HL-60 (cell line): ENCODE results near the gene PHF14.

Source experiments
- DNase-seq, 2 experiments: peaks; one replicate each; pipeline ENCODE4 v3.0.0-alpha.2; 2010 to 2020; ENCODE audit warnings: low read depth in 1 of 2, low spot score in 1 of 2
- H3K27ac ChIP-seq: fragments of 250-450 bp; sonication (Bioruptor Pico); replicated peaks from 2 replicates; pipeline ENCODE4 v1.5.1; 2020; ENCODE audit warnings: mild to moderate bottlenecking, moderate library complexity
- H3K27me3 ChIP-seq: fragments of 250-450 bp; sonication (Bioruptor Pico); 2 replicates; pipeline ENCODE4 v1.5.1; 2021; ENCODE audit warnings: mild to moderate bottlenecking, moderate library complexity; ENCODE audit not compliant: insufficient read depth, poor library complexity, severe bottlenecking
- H3K4me3 ChIP-seq: replicated peaks from 2 replicates; pipeline ENCODE4 v1.5.1; 2011; ENCODE audit warnings: mild to moderate bottlenecking, control low read depth, low read length; ENCODE audit not compliant: insufficient read depth
- CTCF ChIP-seq: IDR thresholded peaks from one replicate; pipeline ENCODE4 v1.5.1; 2011; ENCODE audit warnings: low read length, control low read depth, inconsistent platforms; ENCODE audit not compliant: insufficient read depth
- GABPA ChIP-seq: IDR thresholded peaks from 2 replicates; pipeline ENCODE4 v1.6.1; 2012; ENCODE audit warnings: low read depth
- POLR2AphosphoS5 ChIP-seq: IDR thresholded peaks from 2 replicates; pipeline ENCODE4 v1.6.1; 2012; ENCODE audit warnings: low read depth
- SPI1 ChIP-seq: IDR thresholded peaks from 2 replicates; pipeline ENCODE4 v1.6.1; 2012; ENCODE audit warnings: low read depth, mild to moderate bottlenecking, borderline replicate concordance
- TF ChIP-seq, protein P1 (sequence below): IDR thresholded peaks from 2 replicates; pipeline ENCODE4 v1.6.1; 2012; ENCODE audit warnings: low read depth; ENCODE audit not compliant: insufficient replicate concordance

Gene PHF14

DNA sequence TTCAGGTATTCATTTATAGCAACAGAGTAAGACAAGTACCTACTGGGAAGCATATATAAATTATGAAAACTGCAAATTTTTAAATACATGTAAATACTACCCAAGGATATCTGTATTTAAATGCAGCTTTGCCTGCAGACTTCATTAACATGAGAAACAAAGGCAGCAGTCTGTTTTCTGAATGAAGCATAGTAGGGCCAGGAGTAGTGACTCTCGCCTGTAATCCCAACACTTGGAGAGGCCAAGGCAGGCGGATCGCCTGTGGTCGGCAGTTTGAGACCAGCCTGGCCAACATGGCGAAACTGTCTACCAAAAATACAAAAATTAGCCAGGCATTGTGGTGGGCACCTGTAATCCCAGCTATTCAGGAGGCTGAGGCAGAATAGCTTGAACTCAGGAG is 42.5 kb upstream of the PHF14 start:
- DNase-seq = no peak
- H3K27ac ChIP-seq = no peak overlapping the region
- H3K27me3 ChIP-seq = no peaks in the 10 kb centered on the region
- TF ChIP-seq POLR2AphosphoS5 = no peak
- TF ChIP-seq SPI1 = no peak
- no peak for TF ChIP-seq CTCF
- no peak for TF ChIP-seq GABPA
- TF ChIP-seq, protein P1, sequence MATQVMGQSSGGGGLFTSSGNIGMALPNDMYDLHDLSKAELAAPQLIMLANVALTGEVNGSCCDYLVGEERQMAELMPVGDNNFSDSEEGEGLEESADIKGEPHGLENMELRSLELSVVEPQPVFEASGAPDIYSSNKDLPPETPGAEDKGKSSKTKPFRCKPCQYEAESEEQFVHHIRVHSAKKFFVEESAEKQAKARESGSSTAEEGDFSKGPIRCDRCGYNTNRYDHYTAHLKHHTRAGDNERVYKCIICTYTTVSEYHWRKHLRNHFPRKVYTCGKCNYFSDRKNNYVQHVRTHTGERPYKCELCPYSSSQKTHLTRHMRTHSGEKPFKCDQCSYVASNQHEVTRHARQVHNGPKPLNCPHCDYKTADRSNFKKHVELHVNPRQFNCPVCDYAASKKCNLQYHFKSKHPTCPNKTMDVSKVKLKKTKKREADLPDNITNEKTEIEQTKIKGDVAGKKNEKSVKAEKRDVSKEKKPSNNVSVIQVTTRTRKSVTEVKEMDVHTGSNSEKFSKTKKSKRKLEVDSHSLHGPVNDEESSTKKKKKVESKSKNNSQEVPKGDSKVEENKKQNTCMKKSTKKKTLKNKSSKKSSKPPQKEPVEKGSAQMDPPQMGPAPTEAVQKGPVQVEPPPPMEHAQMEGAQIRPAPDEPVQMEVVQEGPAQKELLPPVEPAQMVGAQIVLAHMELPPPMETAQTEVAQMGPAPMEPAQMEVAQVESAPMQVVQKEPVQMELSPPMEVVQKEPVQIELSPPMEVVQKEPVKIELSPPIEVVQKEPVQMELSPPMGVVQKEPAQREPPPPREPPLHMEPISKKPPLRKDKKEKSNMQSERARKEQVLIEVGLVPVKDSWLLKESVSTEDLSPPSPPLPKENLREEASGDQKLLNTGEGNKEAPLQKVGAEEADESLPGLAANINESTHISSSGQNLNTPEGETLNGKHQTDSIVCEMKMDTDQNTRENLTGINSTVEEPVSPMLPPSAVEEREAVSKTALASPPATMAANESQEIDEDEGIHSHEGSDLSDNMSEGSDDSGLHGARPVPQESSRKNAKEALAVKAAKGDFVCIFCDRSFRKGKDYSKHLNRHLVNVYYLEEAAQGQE = no peak
- no peak overlapping the region for H3K4me3 ChIP-seq

GRCh38 chr7:10934292-10934691 is 39.4 kb upstream of the PHF14 start:
- H3K4me3 ChIP-seq = no peak overlapping the region
- TF ChIP-seq CTCF (no peak), GABPA (no peak), SPI1 (no peak), POLR2AphosphoS5 (no peak)
- TF ChIP-seq, protein P1 = no peak
- no peak for DNase-seq
- no peak overlapping the region for H3K27ac ChIP-seq
- H3K27me3 ChIP-seq = no peaks in the 10 kb centered on the region

GRCh38 chr7:10939237-10939910 is 34.3 kb upstream of the PHF14 start:
- TF ChIP-seq SPI1 = peak; percentile 30; the same call in 1 of the 2 replicates
- no peak for TF ChIP-seq POLR2AphosphoS5
- Histone ChIP-seq H3K4me3 (peak overlapping the region; percentile 91), H3K27ac (peak overlapping the region; percentile 98), H3K27me3 (no peaks in the 10 kb centered on the region)
- peak in 1 of 2 experiments; percentile 10 for DNase-seq

DNA sequence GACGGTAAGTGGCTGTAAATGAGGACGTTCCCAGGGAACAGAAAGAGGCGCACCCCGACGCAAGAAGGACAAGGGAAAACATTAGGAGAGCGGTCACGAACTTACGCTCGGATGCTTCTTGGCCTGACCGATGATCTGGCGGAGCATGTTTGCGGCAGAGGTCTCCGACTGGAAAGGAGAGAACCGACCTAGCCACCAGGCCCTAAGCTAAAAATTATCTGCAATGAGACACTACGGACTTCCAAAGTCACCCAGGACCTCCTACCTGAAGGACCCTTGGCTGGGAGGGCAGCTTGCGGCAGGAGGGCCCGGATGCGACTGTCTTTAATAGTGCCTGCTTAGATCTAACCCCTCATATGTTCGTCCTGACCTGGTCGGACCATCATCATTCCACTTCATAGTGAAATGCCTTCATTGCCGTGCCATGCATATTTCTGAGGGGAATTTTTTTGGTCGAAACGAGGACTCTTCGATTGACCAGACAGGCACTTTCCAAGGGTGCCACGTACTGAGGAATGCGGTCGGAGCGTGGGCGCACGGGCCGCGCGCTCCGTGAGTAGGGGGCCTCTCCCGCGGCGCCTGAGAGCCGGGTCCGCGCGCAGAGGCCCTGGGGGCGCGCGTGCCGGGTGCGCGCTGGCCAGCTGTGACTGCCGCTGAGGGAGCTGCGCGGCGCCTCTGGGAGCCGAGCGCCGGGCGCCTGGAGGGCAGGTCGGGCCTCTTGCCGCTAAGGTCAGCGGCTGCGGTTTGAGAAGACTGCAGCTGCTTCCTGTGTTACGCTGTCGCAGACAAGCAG is 33.6 kb upstream of the PHF14 start:
- TF ChIP-seq POLR2AphosphoS5 (peak; percentile 94), CTCF (no peak)
- TF ChIP-seq, protein P1 = peak; percentile 42
- Histone ChIP-seq H3K4me3 (peak overlapping the region; percentile 91), H3K27ac (peak overlapping the region; percentile 98), H3K27me3 (no peaks in the 10 kb centered on the region)
- peak; percentile 86 to 94 for DNase-seq
